ENCODE results near the gene CYP19A1.

CYP19A1 gene

GRCh38 chr15:51356983-51357382, 18.6 kb upstream of the CYP19A1 start:
- no peak for DNase-seq

DNA sequence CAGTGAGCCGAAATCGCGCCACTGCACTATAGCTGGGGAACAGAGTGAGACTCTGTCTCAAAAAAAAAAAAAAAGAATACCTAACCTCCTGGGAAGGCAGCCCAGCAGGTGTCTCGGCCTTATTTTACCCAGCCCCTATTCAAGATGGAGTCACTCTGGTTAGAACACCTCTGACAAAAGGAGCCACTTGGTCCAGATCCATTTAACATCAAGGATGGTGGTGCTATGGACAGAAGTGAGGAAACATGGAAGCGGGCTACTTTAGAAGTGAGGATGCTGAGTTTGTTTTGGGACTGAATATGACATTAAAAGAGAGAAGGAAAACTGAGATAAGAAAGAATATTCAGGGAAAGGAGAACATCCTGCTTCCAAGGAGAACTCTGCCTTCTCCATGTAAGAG, 17.8 kb upstream of the CYP19A1 start:
- no peak for DNase-seq

GRCh38 chr15:51355096-51355495, 16.7 kb upstream of the CYP19A1 start:
- DNase-seq = no peak

DNA sequence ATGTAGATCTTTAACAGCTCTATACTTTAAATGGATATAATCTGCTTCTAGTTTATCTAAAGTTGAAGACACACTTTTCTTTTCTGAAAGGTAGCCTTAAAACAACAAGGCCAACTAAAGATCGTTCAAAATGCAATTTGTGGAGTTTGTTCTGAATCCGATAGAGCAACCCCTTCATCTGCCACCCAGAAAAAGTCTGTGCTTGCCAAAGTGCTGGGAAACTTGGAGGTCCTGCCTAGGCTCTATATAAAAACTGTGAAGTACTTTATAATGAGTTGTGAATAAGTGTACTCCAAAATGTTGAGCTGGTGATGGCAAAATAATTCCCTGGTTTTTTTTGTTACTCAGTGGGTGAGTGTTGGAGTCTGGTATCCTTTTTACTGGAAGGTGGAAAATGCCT, 15.6 kb upstream of the CYP19A1 start:
- DNase-seq = no peak

GRCh38 chr15:51350723-51351122, 12.3 kb upstream of the CYP19A1 start:
- no peak for DNase-seq

DNA sequence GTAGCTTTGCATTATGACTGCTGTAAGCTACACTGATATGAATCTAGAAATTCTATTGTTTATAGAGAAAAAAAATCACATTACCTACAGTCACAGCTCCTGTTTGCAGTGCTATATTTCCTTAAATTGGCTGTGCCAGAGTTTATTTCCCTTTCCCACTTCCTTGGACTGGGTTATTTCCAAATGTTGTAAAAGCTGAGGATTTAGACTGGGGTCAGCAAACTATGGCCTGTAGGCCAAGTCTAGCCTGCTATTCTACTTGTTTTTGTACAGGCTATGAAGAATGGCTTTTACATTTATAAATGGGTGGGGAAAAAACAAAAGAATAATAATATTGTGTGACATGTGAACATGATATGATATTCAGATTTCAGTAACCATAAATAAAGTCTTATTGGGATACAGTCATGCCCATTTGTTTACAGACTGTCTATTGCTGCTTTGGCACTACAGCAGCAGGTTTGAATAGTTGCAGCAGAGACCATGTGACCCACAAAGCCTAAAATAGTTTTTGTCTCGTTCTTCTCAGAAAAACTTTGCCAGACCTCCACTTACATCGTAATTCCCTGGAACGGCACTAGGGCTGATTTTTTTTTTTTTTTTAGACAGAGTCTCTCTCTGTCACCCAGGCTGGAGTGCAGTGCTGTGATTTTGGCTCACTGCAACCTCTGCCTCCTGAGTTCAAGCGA, 10.9 kb upstream of the CYP19A1 start:
- DNase-seq = no peak

GRCh38 chr15:51348688-51349087, 10.3 kb upstream of the CYP19A1 start:
- no peak for DNase-seq

DNA sequence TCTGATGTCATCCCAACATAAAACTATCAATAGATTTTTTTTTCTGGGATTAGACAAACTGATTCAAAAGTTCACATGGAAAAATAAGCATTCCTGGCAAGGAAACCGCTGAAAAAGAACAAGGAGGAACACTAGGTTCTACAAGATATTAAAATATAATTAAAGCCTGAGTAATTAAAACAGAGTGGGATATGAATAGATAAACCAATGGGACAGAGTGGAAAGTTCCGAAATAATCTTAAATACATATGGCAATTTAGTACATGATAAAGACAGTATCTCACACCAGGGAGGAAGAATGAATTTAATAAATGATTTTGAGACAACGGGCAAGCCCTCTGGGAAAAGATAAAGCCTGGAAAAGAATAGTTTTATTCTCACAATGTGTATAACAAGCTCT, 7.7 kb upstream of the CYP19A1 start:
- DNase-seq = no peak

DNA sequence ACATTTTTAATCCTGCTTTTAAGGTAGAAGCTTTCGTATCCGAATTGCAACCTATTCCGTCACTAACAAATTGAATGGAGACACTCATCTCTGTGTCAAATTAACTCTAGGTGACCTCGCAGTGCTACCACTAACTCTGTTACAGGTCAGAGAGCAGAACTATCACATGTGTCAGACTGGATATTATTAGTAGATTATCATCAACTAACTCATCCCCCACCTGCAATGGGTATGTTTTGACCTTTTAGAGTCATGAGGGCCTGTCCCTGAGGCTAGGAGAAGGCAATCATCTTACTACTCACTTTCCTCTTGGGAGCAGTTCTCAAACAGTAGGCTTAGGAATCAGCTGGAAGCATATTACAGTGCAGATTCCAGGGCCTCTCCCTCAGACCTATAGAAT, 5.1 kb upstream of the CYP19A1 start:
- DNase-seq = no peak

GRCh38 chr15:51342227-51342999, 4.0 kb upstream of the CYP19A1 start:
- DNase-seq = no peak

- DNase-seq = no peak
These were observed 3.2 kb upstream of the CYP19A1 start, which contains the start of gene GLDN for GRCh38 chr15:51341366-51342226. GLDN (plus strand) TSS chr15:51341655; CDS start chr15:51341685, 30 bp downstream.

GRCh38 chr15:51335538-51336410, 2.6 kb downstream of the CYP19A1 start:
- DNase-seq = no peak

DNA sequence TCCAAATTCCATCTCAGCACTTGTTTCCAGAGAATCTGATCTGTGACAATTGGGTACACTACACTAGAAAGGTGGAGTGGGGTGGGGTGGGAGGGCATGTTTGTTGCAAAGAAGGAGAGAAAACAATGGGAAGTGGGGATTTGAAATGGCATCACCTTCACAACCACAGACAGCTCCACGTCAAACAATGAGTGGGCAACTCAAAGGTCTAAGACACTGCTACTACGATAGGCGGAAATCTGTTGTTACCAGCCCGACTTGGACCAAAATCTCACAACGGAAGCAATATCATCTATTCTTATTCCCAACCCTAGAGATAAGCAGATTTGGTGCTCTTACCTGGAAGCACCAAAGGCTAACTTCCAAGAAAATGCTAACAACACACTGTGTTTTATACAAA, 3.3 kb downstream of the CYP19A1 start:
- DNase-seq = no peak

- no peak for DNase-seq
These were observed 4.4 kb downstream of the CYP19A1 start for GRCh38 chr15:51334011-51334451.

DNA sequence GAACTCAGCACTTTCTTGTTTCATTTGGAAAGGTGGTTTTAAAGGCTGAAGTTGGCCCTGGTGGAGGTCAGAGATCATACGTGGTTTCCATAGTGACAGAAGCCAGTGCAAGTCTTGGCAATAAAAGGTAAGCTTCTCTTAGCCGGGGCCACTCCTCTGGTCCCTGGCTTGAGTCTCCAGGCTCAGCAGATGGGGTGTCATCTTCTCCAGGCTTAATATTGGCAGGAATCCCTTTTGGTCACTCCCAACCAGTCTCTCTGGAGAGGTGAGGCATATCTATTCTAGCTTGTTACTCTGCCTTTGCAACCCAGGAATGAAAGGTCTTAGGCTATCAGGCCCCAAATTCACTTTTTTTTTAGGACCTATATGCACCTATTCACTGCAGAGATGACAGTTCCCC, 4.8 kb downstream of the CYP19A1 start:
- DNase-seq = no peak

- DNase-seq = no peak
These were observed 5.9 kb downstream of the CYP19A1 start for GRCh38 chr15:51332206-51333147.

- no peak for DNase-seq
These were observed 7.3 kb downstream of the CYP19A1 start for GRCh38 chr15:51331141-51331540.

- no peak for DNase-seq
These were observed 9.5 kb downstream of the CYP19A1 start for GRCh38 chr15:51328926-51329325.

- no peak for DNase-seq
These were observed 11.3 kb downstream of the CYP19A1 start for GRCh38 chr15:51327081-51327480.

GRCh38 chr15:51325167-51325566, 13.2 kb downstream of the CYP19A1 start:
- no peak for DNase-seq

- DNase-seq = no peak
These were observed 14.6 kb downstream of the CYP19A1 start for GRCh38 chr15:51323749-51324148.
